HepG2 (cell line): ENCODE data around the gene IGFALS. TPM values are rescaled to one million over a fixed set of nuclear protein-coding genes. Genes with fewer than 3 reads are reported as not detected.

Source experiments
- ARID2 ChIP-seq: sonication (generic); formaldehyde crosslinking; IDR thresholded peaks from 2 replicates; pipeline ENCODE4 v1.8.1; 2022; ENCODE audit warnings: mild to moderate bottlenecking, missing genetic modification reagents, borderline replicate concordance
- ATF1 ChIP-seq: IDR thresholded peaks from 2 replicates; pipeline ENCODE4 v1.6.1; 2016; ENCODE audit warnings: mild to moderate bottlenecking, control low read depth
- BRD4 ChIP-seq: sonication (generic); formaldehyde crosslinking; IDR thresholded peaks from 2 replicates; pipeline ENCODE4 v1.4.0; 2020; ENCODE audit warnings: missing genetic modification reagents
- CREB1 ChIP-seq, 2 experiments: fragments of 450-650 bp in 1 of 2; IDR thresholded peaks; 2 replicates each; pipeline ENCODE4 v1.6.1; 2016 to 2017; ENCODE audit warnings: control low read depth in 1 of 2, mild to moderate bottlenecking in 1 of 2, missing compliant biosample characterization in 1 of 2, missing genetic modification characterization in 1 of 2
- IKZF4 ChIP-seq: sonication (generic); formaldehyde crosslinking; IDR thresholded peaks from 2 replicates; pipeline ENCODE4 v1.5.1; 2020; ENCODE audit warnings: borderline replicate concordance, mild to moderate bottlenecking, low read depth, missing genetic modification reagents; ENCODE audit errors: not compliant biosample characterization
- NFRKB ChIP-seq: fragments of 450-650 bp; IDR thresholded peaks from 2 replicates; pipeline ENCODE4 v1.6.1; 2017
- POLR2G ChIP-seq: fragments of 200-400 bp; formaldehyde crosslinking; IDR thresholded peaks from 2 replicates; pipeline ENCODE4 v1.6.1; 2018; ENCODE audit warnings: mild to moderate bottlenecking, low read depth, low read length, moderate library complexity
- SOX13 ChIP-seq, 3 experiments: fragments of 450-650 bp in 1 of 3; sonication (generic) in 1 of 3; formaldehyde crosslinking in 1 of 3; IDR thresholded peaks in 2 of 3; conservative IDR thresholded peaks in 1 of 3; 2 replicates each; pipeline versions ENCODE4 v1.5.0 to v1.6.1; 2016 to 2020; ENCODE audit warnings: antibody characterized with exemption in 1 of 3, mild to moderate bottlenecking in 1 of 3, missing compliant biosample characterization in 1 of 3, missing genetic modification reagents in 1 of 3, moderate library complexity in 1 of 3
- TCF7L2 ChIP-seq: IDR thresholded peaks from 2 replicates; pipeline ENCODE4 v1.6.1; 2011; ENCODE audit warnings: mild to moderate bottlenecking, low read depth, low read length, moderate library complexity
- ZFP36L1 ChIP-seq: sonication (generic); formaldehyde crosslinking; IDR thresholded peaks from 2 replicates; pipeline ENCODE4 v1.8.0; 2022; ENCODE audit warnings: mild to moderate bottlenecking, missing genetic modification reagents, moderate library complexity
- ZFY ChIP-seq: sonication (generic); formaldehyde crosslinking; IDR thresholded peaks from 2 replicates; pipeline ENCODE4 v1.4.0; 2020; ENCODE audit warnings: missing genetic modification reagents
- ZNF282 ChIP-seq: fragments of 450-650 bp; IDR thresholded peaks from 2 replicates; pipeline ENCODE4 v1.6.1; 2018; ENCODE audit not compliant: partially characterized antibody
- ZNF326 ChIP-seq: sonication (generic); formaldehyde crosslinking; IDR thresholded peaks from 2 replicates; pipeline ENCODE4 v1.4.0; 2020; ENCODE audit warnings: missing genetic modification reagents, borderline replicate concordance
- ZNF629 ChIP-seq: sonication (generic); formaldehyde crosslinking; conservative IDR thresholded peaks from 2 replicates; pipeline ENCODE4 v1.5.0; 2020; ENCODE audit warnings: missing genetic modification reagents
- polyA plus RNA-seq, 8 experiments: library from polyadenylated mRNA; depleted of rRNA in 3 of 8; stranded (reverse) in 7 of 8; unstranded in 1 of 8; fragments of >200 nt; fragmentation: Illumina TruSeq in 4 of 8; extraction: Trizol in 4 of 8; gene quantifications; 2 replicates each; pipeline versions ENCODE4 v1.2.1 to v1.2.3, GENCODE V29; 2011 to 2016; ENCODE audit warnings: low read depth in 4 of 8, missing spikeins in 1 of 8, mixed read lengths in 1 of 8; ENCODE audit not compliant: insufficient read depth in 1 of 8
- total RNA-seq, 5 experiments: library from RNA; depleted of rRNA; stranded (reverse); fragments of >200 nt; fragmentation: Illumina TruSeq; extraction: Trizol; gene quantifications; 2 replicates each; pipeline ENCODE4 v1.2.3, GENCODE V29; 2016; ENCODE audit warnings: low read depth in 1 of 5
- TF ChIP-seq, protein P1 (sequence below): sonication (generic); formaldehyde crosslinking; IDR thresholded peaks from 2 replicates; pipeline ENCODE4 v1.4.0; 2020; ENCODE audit warnings: missing genetic modification reagents
- TF ChIP-seq, protein P2 (sequence below): sonication (generic); formaldehyde crosslinking; IDR thresholded peaks from 2 replicates; pipeline ENCODE4 v1.8.1; 2022; ENCODE audit warnings: low read depth, mild to moderate bottlenecking, missing genetic modification reagents
- TF ChIP-seq, protein P3 (sequence below): sonication (generic); formaldehyde crosslinking; IDR thresholded peaks from 2 replicates; pipeline ENCODE4 v1.5.0; 2020; ENCODE audit warnings: missing genetic modification reagents
- TF ChIP-seq, protein P4 (sequence below): sonication (generic); formaldehyde crosslinking; IDR thresholded peaks from 2 replicates; pipeline ENCODE4 v1.4.0; 2020; ENCODE audit warnings: mild to moderate bottlenecking, low read depth, missing genetic modification reagents

The IGFALS gene
- total and polyA plus RNA-seq, 2 of the 13 experiments (the other 11 are each of a cell fraction or from before 2014, with no cell fraction given): 0.34 to 2.4 TPM

DNA sequence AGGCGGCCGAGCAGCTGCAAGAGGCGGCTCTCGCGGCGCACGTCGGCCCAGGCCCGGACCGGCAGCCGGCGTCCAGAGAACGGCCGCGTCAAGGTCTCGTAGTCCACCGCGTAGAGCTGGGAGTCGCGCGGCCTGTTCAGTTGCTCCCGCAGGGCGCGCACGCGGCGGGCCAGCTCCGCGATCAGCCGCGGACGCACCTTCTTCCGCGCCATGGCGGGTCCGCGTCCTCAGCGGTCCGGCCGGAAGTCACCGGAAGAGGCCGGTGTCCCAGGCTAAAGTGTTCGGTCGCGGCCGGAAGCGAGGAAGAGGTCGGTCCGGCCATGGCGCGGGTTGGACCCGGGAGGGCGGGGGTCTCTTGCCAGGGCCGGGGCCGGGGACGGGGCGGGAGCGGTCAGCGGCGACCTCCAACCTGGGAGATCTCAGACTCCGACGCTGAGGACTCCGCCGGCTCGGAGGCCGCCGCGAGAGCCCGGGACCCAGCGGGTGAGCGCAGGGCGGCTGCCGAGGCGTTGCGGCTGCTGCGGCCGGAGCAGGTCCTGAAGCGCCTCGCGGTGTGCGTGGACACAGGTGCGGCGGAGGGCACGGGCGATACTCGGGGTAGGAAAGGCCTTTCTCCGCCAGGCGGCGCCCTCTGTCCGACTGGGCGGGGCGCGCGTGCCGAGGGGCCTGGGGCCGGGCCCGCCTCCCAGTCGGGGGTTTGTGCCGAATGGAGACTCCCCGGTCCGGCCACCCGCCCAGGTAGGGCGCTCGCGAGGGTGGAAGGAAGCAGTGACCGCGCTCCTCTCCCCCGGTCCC, 20.4 kb downstream of the IGFALS start, which contains the start of gene MRPS34 (continued):
- TF ChIP-seq, protein P1, sequence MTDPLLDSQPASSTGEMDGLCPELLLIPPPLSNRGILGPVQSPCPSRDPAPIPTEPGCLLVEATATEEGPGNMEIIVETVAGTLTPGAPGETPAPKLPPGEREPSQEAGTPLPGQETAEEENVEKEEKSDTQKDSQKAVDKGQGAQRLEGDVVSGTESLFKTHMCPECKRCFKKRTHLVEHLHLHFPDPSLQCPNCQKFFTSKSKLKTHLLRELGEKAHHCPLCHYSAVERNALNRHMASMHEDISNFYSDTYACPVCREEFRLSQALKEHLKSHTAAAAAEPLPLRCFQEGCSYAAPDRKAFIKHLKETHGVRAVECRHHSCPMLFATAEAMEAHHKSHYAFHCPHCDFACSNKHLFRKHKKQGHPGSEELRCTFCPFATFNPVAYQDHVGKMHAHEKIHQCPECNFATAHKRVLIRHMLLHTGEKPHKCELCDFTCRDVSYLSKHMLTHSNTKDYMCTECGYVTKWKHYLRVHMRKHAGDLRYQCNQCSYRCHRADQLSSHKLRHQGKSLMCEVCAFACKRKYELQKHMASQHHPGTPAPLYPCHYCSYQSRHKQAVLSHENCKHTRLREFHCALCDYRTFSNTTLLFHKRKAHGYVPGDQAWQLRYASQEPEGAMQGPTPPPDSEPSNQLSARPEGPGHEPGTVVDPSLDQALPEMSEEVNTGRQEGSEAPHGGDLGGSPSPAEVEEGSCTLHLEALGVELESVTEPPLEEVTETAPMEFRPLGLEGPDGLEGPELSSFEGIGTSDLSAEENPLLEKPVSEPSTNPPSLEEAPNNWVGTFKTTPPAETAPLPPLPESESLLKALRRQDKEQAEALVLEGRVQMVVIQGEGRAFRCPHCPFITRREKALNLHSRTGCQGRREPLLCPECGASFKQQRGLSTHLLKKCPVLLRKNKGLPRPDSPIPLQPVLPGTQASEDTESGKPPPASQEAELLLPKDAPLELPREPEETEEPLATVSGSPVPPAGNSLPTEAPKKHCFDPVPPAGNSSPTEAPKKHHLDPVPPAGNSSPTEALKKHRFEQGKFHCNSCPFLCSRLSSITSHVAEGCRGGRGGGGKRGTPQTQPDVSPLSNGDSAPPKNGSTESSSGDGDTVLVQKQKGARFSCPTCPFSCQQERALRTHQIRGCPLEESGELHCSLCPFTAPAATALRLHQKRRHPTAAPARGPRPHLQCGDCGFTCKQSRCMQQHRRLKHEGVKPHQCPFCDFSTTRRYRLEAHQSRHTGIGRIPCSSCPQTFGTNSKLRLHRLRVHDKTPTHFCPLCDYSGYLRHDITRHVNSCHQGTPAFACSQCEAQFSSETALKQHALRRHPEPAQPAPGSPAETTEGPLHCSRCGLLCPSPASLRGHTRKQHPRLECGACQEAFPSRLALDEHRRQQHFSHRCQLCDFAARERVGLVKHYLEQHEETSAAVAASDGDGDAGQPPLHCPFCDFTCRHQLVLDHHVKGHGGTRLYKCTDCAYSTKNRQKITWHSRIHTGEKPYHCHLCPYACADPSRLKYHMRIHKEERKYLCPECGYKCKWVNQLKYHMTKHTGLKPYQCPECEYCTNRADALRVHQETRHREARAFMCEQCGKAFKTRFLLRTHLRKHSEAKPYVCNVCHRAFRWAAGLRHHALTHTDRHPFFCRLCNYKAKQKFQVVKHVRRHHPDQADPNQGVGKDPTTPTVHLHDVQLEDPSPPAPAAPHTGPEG (CRISPR knock-in tag): peak; percentile 75; the same call in 1 of the 2 replicates
- TF ChIP-seq SOX13 (IDR thresholded peaks at IDR 0.05) (no peak), SOX13 (CRISPR knock-in tag; conservative IDR thresholded peaks at IDR 0.05 in 1 of 2, IDR thresholded peaks at IDR 0.05 in 1 of 2) (0 out of 4 replicates have a peak, but pooled peaks of 1 of the 2 experiments have one; percentile 32), ZFY (peak; percentile 94), BRD4 (CRISPR knock-in tag) (peak; percentile 97), TCF7L2 (no peak), ZNF629 (CRISPR knock-in tag) (peak; percentile 68), IKZF4 (peak; percentile 44), POLR2G (peak; percentile 84), CREB1 (IDR thresholded peaks at IDR 0.05) (peak; percentile 13; the same call in 1 of the 2 replicates), CREB1 (CRISPR knock-in tag; IDR thresholded peaks at IDR 0.05) (no peak), NFRKB (no peak), ARID2 (no peak), ZFP36L1 (peak; percentile 84), ZNF282 (no peak), ZNF326 (no peak), ATF1 (CRISPR knock-in tag) (no peak)
- TF ChIP-seq, protein P2, sequence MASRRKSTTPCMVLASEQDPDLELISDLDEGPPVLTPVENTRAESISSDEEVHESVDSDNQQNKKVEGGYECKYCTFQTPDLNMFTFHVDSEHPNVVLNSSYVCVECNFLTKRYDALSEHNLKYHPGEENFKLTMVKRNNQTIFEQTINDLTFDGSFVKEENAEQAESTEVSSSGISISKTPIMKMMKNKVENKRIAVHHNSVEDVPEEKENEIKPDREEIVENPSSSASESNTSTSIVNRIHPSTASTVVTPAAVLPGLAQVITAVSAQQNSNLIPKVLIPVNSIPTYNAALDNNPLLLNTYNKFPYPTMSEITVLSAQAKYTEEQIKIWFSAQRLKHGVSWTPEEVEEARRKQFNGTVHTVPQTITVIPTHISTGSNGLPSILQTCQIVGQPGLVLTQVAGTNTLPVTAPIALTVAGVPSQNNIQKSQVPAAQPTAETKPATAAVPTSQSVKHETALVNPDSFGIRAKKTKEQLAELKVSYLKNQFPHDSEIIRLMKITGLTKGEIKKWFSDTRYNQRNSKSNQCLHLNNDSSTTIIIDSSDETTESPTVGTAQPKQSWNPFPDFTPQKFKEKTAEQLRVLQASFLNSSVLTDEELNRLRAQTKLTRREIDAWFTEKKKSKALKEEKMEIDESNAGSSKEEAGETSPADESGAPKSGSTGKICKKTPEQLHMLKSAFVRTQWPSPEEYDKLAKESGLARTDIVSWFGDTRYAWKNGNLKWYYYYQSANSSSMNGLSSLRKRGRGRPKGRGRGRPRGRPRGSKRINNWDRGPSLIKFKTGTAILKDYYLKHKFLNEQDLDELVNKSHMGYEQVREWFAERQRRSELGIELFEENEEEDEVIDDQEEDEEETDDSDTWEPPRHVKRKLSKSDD (CRISPR knock-in tag): peak; percentile 65; the same call in 1 of the 2 replicates
- TF ChIP-seq, protein P3, sequence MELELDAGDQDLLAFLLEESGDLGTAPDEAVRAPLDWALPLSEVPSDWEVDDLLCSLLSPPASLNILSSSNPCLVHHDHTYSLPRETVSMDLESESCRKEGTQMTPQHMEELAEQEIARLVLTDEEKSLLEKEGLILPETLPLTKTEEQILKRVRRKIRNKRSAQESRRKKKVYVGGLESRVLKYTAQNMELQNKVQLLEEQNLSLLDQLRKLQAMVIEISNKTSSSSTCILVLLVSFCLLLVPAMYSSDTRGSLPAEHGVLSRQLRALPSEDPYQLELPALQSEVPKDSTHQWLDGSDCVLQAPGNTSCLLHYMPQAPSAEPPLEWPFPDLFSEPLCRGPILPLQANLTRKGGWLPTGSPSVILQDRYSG (CRISPR knock-in tag): peak; percentile 49; the same call in 1 of the 2 replicates
- TF ChIP-seq, protein P4, sequence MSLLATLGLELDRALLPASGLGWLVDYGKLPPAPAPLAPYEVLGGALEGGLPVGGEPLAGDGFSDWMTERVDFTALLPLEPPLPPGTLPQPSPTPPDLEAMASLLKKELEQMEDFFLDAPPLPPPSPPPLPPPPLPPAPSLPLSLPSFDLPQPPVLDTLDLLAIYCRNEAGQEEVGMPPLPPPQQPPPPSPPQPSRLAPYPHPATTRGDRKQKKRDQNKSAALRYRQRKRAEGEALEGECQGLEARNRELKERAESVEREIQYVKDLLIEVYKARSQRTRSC (CRISPR knock-in tag): no peak; the same call in none of the 2 replicates
